Ascending aorta (tissue), 2 donors: Measurements from ENCODE around the gene KMT2A. TPM values are rescaled to one million over a fixed set of nuclear protein-coding genes. Genes with fewer than 3 reads are reported as not detected.
A peak's percentile ranks its signal among the peaks of the same experiment; 100 is the strongest.

ENCODE experiments used
- DNase-seq, 2 donors: peaks; one replicate each; pipeline ENCODE4 v3.0.0-alpha.2; 2019; ENCODE audit warnings: low spot score in 2 of 2
- H3K27ac ChIP-seq, 2 donors: fragments of 200-600 bp; sonication (generic); one replicate each; pipeline ENCODE4 v1.5.1; 2016 to 2017; ENCODE audit warnings: mild to moderate bottlenecking in 1 of 2
- H3K27me3 ChIP-seq: fragments of 200-600 bp; sonication (generic); one replicate; pipeline ENCODE4 v1.5.1; 2017
- H3K36me3 ChIP-seq, 2 donors: fragments of 200-600 bp; sonication (generic); one replicate each; pipeline ENCODE4 v1.5.1; 2016
- H3K4me1 ChIP-seq, 2 donors: fragments of 200-600 bp; sonication (generic); one replicate each; pipeline ENCODE4 v1.5.1; 2016 to 2017; ENCODE audit warnings: mild to moderate bottlenecking in 1 of 2
- H3K4me3 ChIP-seq, 2 donors: fragments of 200-600 bp; sonication (generic); one replicate each; pipeline ENCODE4 v1.5.1; 2016 to 2017; ENCODE audit warnings: mild to moderate bottlenecking in 1 of 2
- H3K9me3 ChIP-seq, 2 donors: fragments of 200-600 bp; sonication (generic); one replicate each; pipeline ENCODE4 v1.5.1; 2016
- intact Hi-C: fragments of 100-400 bp; cut with DNase I; formaldehyde crosslinking; loops from one replicate; pipeline ENCODE4 v1.15.1; 2023
- total RNA-seq: library from RNA; depleted of rRNA; stranded (reverse); fragments of >200 nt; gene quantifications from one replicate; pipeline ENCODE4 v1.1.0, GENCODE V29; 2016
- TF ChIP-seq, protein P1 (sequence below), 3 experiments: fragments of 200-600 bp in 2 of 3; fragments of 450-650 bp in 1 of 3; sonication (generic) in 2 of 3; IDR thresholded peaks; one replicate each; pipeline ENCODE4 v1.5.1; 2016 to 2019; ENCODE audit warnings: antibody characterized with exemption in 3 of 3, mild to moderate bottlenecking in 1 of 3, moderate library complexity in 1 of 3

Gene KMT2A
- total RNA-seq, 1 donor from 2014 or later = 61.3 TPM

DNA sequence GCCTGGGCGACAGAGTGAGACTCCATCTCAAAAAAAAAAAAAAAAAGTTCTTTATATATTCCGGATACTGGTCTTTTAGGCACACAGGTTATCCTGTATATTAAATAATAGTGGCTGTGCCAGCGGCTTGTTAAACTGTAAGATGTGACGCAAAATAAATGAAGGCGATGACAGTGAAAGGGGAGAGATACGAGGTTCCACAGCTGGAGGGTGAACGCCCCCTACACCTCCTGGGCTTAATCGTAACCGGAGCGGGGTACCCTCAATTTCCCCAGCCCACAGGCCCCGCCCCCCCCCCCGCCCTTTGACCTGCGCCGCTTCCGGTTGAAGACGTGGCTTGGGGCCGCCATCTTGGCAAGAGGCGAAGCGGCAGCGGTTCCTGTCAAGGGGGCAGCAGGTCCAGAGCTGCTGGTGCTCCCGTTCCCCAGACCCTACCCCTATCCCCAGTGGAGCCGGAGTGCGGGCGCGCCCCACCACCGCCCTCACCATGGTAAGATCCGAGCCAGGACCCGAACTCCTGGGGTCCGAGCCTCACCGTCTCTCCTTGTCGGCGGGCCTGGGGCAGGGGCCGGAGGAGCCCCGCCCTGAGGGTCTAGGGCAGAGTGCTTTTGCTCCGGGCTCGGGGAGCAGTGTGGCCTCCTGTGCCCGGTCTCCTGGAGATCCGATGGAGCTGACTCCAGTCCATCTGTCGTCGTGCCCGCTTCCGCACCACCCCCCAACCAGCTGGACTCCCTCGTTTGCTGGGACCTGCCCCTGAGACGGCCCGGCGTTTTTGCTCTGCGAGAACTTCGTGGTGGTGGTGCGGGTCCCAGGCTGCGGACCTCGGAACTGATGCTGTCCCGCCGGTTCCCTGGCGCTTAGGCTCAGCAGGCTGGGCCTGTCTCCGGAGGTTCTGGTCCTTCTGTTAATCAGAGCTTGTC is 136.0 kb downstream of the KMT2A start, which contains the start of gene ARCN1:
ARCN1 (plus strand) TSS at position 349 of the 920 bp plus-strand sequence; CDS start at position 488, 139 bp downstream.
- peaks cover 6 to 28% of the 10 kb centered on the region in 2 donors for H3K4me1 ChIP-seq
- DNase-seq = peak; percentile 40 to 89
- H3K27me3 ChIP-seq = no peaks in the 10 kb centered on the region
- TF ChIP-seq, protein P1, sequence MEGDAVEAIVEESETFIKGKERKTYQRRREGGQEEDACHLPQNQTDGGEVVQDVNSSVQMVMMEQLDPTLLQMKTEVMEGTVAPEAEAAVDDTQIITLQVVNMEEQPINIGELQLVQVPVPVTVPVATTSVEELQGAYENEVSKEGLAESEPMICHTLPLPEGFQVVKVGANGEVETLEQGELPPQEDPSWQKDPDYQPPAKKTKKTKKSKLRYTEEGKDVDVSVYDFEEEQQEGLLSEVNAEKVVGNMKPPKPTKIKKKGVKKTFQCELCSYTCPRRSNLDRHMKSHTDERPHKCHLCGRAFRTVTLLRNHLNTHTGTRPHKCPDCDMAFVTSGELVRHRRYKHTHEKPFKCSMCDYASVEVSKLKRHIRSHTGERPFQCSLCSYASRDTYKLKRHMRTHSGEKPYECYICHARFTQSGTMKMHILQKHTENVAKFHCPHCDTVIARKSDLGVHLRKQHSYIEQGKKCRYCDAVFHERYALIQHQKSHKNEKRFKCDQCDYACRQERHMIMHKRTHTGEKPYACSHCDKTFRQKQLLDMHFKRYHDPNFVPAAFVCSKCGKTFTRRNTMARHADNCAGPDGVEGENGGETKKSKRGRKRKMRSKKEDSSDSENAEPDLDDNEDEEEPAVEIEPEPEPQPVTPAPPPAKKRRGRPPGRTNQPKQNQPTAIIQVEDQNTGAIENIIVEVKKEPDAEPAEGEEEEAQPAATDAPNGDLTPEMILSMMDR (IDR thresholded peaks at IDR 0.05) = no peak
- no peaks in the 10 kb centered on the region for H3K9me3 ChIP-seq
- intact Hi-C loops = loop anchor here (2.0 to 10.0 kb wide), 2 partner anchors 22 to 512 kb away; partner anchors contain the start of gene HMBS
- H3K4me3 ChIP-seq = peak within 1 kb of the TSS; percentile 84 to 98
- no peaks in the 10 kb centered on the region for H3K36me3 ChIP-seq
- peak within 1 kb of the TSS; percentile 100 for H3K27ac ChIP-seq

DNA sequence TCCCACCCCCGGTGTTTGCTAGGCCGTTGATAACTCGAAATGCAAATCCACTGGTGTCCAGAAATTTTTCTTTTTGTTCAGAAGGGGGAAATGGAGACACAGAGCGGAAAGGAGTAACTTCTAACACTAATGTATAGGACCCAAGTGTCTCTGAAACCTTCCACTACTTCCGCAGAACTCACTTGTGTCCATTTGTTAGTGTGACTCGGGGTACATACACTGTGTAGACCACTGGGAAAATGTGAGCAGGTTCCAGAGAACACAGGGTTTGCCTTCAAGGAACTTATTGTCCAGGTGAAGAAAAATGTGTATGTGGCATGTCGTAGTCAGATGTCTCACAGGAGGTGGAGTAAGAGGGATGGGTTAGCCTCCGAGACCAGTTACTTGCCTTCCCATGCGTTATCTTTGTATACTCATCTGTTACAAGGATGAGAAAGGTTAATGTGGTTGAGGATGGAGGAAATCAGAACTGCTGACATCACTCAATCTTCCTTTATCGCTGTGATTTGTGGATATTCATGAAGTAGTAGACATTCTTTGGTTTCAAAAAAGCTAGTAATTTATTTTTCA is 136.8 kb downstream of the KMT2A start:
- H3K27me3 ChIP-seq = no peaks in the 10 kb centered on the region
- no peaks in the 10 kb centered on the region for H3K9me3 ChIP-seq
- H3K27ac ChIP-seq = peak overlapping the region; percentile 100
- H3K4me1 ChIP-seq = peaks cover 6 to 34% of the 10 kb centered on the region in 2 donors
- no peak for DNase-seq
- no peaks in the 10 kb centered on the region for H3K36me3 ChIP-seq
- intact Hi-C loops = loop anchor here (2.0 to 10.0 kb wide), 2 partner anchors 22 to 512 kb away; partner anchors contain the start of gene HMBS
- H3K4me3 ChIP-seq = peak overlapping the region; percentile 84 to 98
- TF ChIP-seq, protein P1 (IDR thresholded peaks at IDR 0.05) = no peak

DNA sequence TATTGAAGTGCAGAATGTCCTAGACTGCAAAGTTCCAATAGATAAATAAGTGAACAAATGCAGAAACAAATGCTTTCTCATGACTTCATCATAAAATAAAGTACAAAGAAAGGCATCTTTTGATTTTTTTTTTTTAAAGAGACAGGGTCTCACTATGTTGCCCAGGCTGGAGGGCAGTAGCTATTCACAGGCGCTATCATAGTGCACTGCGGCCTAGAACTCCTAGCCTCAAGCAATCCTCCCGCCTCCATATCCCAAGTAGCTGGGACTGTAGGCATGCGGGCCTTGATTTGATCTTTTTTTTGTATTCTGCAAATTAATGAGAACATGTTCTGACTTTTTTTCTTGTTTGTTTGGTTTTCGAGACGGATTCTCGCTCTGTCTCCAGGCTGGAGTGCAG is 138.3 kb downstream of the KMT2A start:
- Histone ChIP-seq H3K4me3 (peak overlapping the region; percentile 84 to 98), H3K4me1 (peaks cover 6 to 37% of the 10 kb centered on the region in 2 donors), H3K27ac (no peak overlapping the region), H3K36me3 (no peaks in the 10 kb centered on the region), H3K9me3 (no peaks in the 10 kb centered on the region), H3K27me3 (no peaks in the 10 kb centered on the region)
- intact Hi-C loops = loop anchor here (10.0 kb wide), 1 partner anchor 510 kb away; the partner anchor contains the start of gene HMBS
- TF ChIP-seq, protein P1 (IDR thresholded peaks at IDR 0.05) = no peak
- DNase-seq = no peak

Other genes starting within 250 kb of the KMT2A start
- gene JAML, start 211.5 kb upstream of the KMT2A start, total RNA-seq = not detected
- gene MPZL3, start 184.1 kb upstream of the KMT2A start, total RNA-seq = 0.21 TPM
- 53.0 TPM for gene MPZL2, start 172.2 kb upstream of the KMT2A start, total RNA-seq
- gene CD3E, start 131.8 kb upstream of the KMT2A start, total RNA-seq = not detected
- gene CD3D, start 93.8 kb upstream of the KMT2A start, total RNA-seq = not detected
- gene CD3G, start 92.1 kb upstream of the KMT2A start, total RNA-seq = not detected
- gene UBE4A, start 76.9 kb upstream of the KMT2A start, total RNA-seq = 24.6 TPM
- gene ATP5MG, start 34.9 kb upstream of the KMT2A start, total RNA-seq = 23.7 TPM
- gene TTC36, start 91.0 kb downstream of the KMT2A start, total RNA-seq = 30.4 TPM
- gene TMEM25, start 94.7 kb downstream of the KMT2A start, total RNA-seq = 133 TPM
- gene IFT46, start 129.4 kb downstream of the KMT2A start, total RNA-seq = 34.9 TPM
- 93.8 TPM for gene ARCN1, start 135.9 kb downstream of the KMT2A start, total RNA-seq
- 200 TPM for gene PHLDB1, start 171.1 kb downstream of the KMT2A start, total RNA-seq
- gene TREH, start 243.2 kb downstream of the KMT2A start, total RNA-seq = not detected